Mesenchymal stem cell (in vitro differentiated cells and primary cell): ENCODE results near the gene MED6.

ENCODE experiments used
- DNase-seq: peaks from one replicate; pipeline ENCODE4 v3.0.0-alpha.2; 2013
- H2AFZ ChIP-seq: one replicate; pipeline ENCODE4 v1.6.1; 2013; ENCODE audit warnings: low read depth, mild to moderate bottlenecking, control low read depth, inconsistent platforms, low read length, moderate library complexity
- H2AK5ac ChIP-seq: 2 replicates; pipeline ENCODE4 v1.6.1; 2013; ENCODE audit warnings: low read length, moderate library complexity, mild to moderate bottlenecking, inconsistent platforms; ENCODE audit not compliant: severe bottlenecking
- H2BK120ac ChIP-seq: one replicate; pipeline ENCODE4 v1.6.1; 2013; ENCODE audit warnings: low read depth, mild to moderate bottlenecking, inconsistent platforms, low read length, moderate library complexity
- H2BK12ac ChIP-seq, 2 experiments: one replicate each; pipeline ENCODE4 v1.6.1; 2013; ENCODE audit warnings: inconsistent platforms in 2 of 2, low read length in 2 of 2, mild to moderate bottlenecking in 2 of 2, moderate library complexity in 2 of 2, control low read depth in 1 of 2
- H2BK15ac ChIP-seq: one replicate; pipeline ENCODE4 v1.6.1; 2013; ENCODE audit warnings: mild to moderate bottlenecking, low read depth, inconsistent platforms; ENCODE audit not compliant: poor library complexity, severe bottlenecking
- H2BK5ac ChIP-seq: 2 replicates; pipeline ENCODE4 v1.6.1; 2013; ENCODE audit warnings: low read depth, mild to moderate bottlenecking, low read length, control low read depth, inconsistent platforms; ENCODE audit not compliant: poor library complexity, severe bottlenecking
- H3K14ac ChIP-seq, 2 experiments: one replicate each; pipeline ENCODE4 v1.6.1; 2013; ENCODE audit warnings: inconsistent platforms in 2 of 2, low read length in 2 of 2, control low read depth in 1 of 2, mild to moderate bottlenecking in 1 of 2, moderate library complexity in 1 of 2
- H3K18ac ChIP-seq, 2 experiments: one replicate each; pipeline ENCODE4 v1.6.1; 2013; ENCODE audit warnings: inconsistent platforms in 2 of 2, low read length in 2 of 2, control low read depth in 1 of 2, low read depth in 1 of 2, mild to moderate bottlenecking in 1 of 2
- H3K23ac ChIP-seq, 2 experiments: one replicate each; pipeline ENCODE4 v1.6.1; 2013; ENCODE audit warnings: inconsistent platforms in 2 of 2, low read length in 2 of 2, mild to moderate bottlenecking in 2 of 2, moderate library complexity in 2 of 2, control low read depth in 1 of 2
- H3K27ac ChIP-seq: 2 replicates; pipeline ENCODE4 v1.5.1; 2013; ENCODE audit warnings: mild to moderate bottlenecking, moderate library complexity, low read length, control low read depth, inconsistent platforms; ENCODE audit not compliant: poor library complexity, severe bottlenecking
- H3K27me3 ChIP-seq, 2 experiments: 2 replicates each; pipeline versions ENCODE4 v1.6.1 to v1.7.0; 2013; ENCODE audit warnings: low read length in 2 of 2, mild to moderate bottlenecking in 2 of 2, moderate library complexity in 2 of 2, control low read depth in 1 of 2, inconsistent platforms in 1 of 2; ENCODE audit not compliant: control insufficient read depth in 1 of 2, insufficient read depth in 1 of 2
- H3K36me3 ChIP-seq, 2 experiments: 2 replicates each; pipeline versions ENCODE4 v1.6.1 to v1.7.0; 2013; ENCODE audit warnings: low read length in 2 of 2, control low read depth in 1 of 2, inconsistent platforms in 1 of 2, low read depth in 1 of 2, mild to moderate bottlenecking in 1 of 2; ENCODE audit not compliant: insufficient read depth in 2 of 2, control insufficient read depth in 1 of 2
- H3K4ac ChIP-seq, 2 experiments: one replicate each; pipeline ENCODE4 v1.6.1; 2013; ENCODE audit warnings: inconsistent platforms in 2 of 2, low read length in 2 of 2, mild to moderate bottlenecking in 2 of 2, moderate library complexity in 2 of 2, control low read depth in 1 of 2, low read depth in 1 of 2
- H3K4me1 ChIP-seq: 2 replicates; pipeline ENCODE4 v1.6.1; 2013; ENCODE audit warnings: low read depth, low read length, control low read depth; ENCODE audit not compliant: control insufficient read depth, insufficient read depth
- H3K4me2 ChIP-seq: 2 replicates; pipeline ENCODE4 v1.6.1; 2013; ENCODE audit warnings: low read length, mild to moderate bottlenecking, inconsistent platforms; ENCODE audit not compliant: poor library complexity, severe bottlenecking
- H3K4me3 ChIP-seq, 2 experiments: 2 replicates each; pipeline versions ENCODE4 v1.5.1 to v1.7.0; 2013; ENCODE audit warnings: low read length in 2 of 2, mild to moderate bottlenecking in 2 of 2, control low read depth in 1 of 2, low read depth in 1 of 2; ENCODE audit not compliant: insufficient read depth in 1 of 2
- H3K79me1 ChIP-seq: replicated peaks from 2 replicates; pipeline ENCODE4 v1.6.1; 2013; ENCODE audit warnings: mild to moderate bottlenecking, control low read depth, low read length, inconsistent platforms; ENCODE audit not compliant: poor library complexity, severe bottlenecking
- H3K9ac ChIP-seq: 2 replicates; pipeline ENCODE4 v1.7.0; 2013; ENCODE audit warnings: mild to moderate bottlenecking, low read length, moderate library complexity
- H3K9me3 ChIP-seq: 2 replicates; pipeline ENCODE4 v1.7.0; 2013; ENCODE audit warnings: mild to moderate bottlenecking, low read length; ENCODE audit not compliant: control insufficient read depth
- H4K8ac ChIP-seq: one replicate; pipeline ENCODE4 v1.6.1; 2013; ENCODE audit warnings: inconsistent platforms, mild to moderate bottlenecking, low read length, moderate library complexity
- H4K91ac ChIP-seq: one replicate; pipeline ENCODE4 v1.6.1; 2013; ENCODE audit warnings: mild to moderate bottlenecking, low read length, inconsistent platforms
- WGBS: methylation state at CpG from one replicate; pipeline ENCODE4 v1.1.7; 2013; ENCODE audit warnings: mixed read lengths; 5-methylcytosine and 5-hydroxymethylcytosine counted together

The MED6 gene

DNA sequence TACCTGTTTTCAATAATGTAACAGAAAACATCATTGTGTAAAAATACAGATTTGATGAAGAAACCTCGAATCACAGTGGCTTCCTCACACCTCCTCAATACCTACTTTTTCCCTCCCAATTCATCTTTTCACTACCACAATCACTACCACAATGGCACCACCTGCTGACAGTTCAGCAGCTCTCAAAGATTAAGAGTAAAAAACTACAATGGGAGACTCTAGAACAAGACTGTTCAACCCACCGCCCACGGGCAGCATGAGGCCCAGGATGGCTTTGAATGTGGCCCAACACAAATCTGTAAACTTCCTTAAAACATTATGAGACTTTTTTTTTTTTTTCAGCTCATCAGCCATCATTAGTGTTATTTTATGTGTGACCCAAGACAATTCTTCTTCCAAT lies 15.2 kb downstream of the MED6 start:
- Histone ChIP-seq H3K36me3 (peaks cover 5 to 95% of the 10 kb centered on the region in 2 experiments), H3K4me2 (no peak overlapping the region), H3K4me3 (no peak overlapping the region), H4K91ac (no peak overlapping the region), H3K9me3 (no peaks in the 10 kb centered on the region), H3K4me1 (no peaks in the 10 kb centered on the region), H2AK5ac (no peak overlapping the region), H4K8ac (no peak overlapping the region), H3K14ac (no peak overlapping the region), H2AFZ (no peak overlapping the region), H3K4ac (no peak overlapping the region), H2BK120ac (no peak overlapping the region), H3K27me3 (no peaks in the 10 kb centered on the region), H3K18ac (no peak overlapping the region), H3K79me1 (peaks cover 19% of the 10 kb centered on the region), H2BK15ac (no peak overlapping the region), H2BK12ac (no peak overlapping the region), H2BK5ac (no peak overlapping the region), H3K27ac (no peak overlapping the region), H3K9ac (no peak overlapping the region), H3K23ac (no peak overlapping the region)
- 99% methylated on average over 3 of the region's 3 CpGs for WGBS
- DNase-seq, result no peak

DNA sequence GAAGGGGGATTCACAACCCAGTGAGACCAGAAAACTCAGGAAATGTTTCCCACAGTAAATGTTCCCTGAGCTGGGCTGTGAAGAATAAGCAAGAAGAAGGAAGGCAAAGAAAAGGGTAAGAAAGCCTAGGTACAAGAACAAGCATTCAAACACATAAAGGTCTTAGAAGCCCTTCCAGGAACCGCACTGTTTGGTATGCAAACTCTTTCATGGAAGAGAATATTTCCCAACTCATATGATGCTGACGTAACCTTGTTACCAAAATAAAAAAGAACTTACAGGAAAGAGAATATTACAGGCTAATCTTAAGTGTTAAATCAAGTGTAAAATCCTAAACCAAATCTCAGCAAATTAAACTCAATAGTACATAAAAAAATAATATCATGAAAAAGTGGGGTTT lies 23.6 kb downstream of the MED6 start:
- Histone ChIP-seq H3K27ac (no peak overlapping the region), H2AFZ (no peak overlapping the region), H2BK15ac (no peak overlapping the region), H3K18ac (no peak overlapping the region), H3K4ac (no peak overlapping the region), H2BK120ac (no peak overlapping the region), H3K4me2 (no peak overlapping the region), H2BK12ac (no peak overlapping the region), H4K91ac (no peak overlapping the region), H2AK5ac (no peak overlapping the region), H3K9ac (no peak overlapping the region), H3K4me3 (no peak overlapping the region), H3K36me3 (peaks cover 2 to 57% of the 10 kb centered on the region in 2 experiments), H2BK5ac (no peak overlapping the region), H3K9me3 (no peaks in the 10 kb centered on the region), H3K79me1 (peaks cover 5% of the 10 kb centered on the region), H3K23ac (no peak overlapping the region), H4K8ac (no peak overlapping the region), H3K27me3 (no peaks in the 10 kb centered on the region), H3K4me1 (no peaks in the 10 kb centered on the region), H3K14ac (no peak overlapping the region)
- DNase-seq, result no peak
- WGBS, result no CpG with 5 or more reads among the region's 2 CpGs

DNA sequence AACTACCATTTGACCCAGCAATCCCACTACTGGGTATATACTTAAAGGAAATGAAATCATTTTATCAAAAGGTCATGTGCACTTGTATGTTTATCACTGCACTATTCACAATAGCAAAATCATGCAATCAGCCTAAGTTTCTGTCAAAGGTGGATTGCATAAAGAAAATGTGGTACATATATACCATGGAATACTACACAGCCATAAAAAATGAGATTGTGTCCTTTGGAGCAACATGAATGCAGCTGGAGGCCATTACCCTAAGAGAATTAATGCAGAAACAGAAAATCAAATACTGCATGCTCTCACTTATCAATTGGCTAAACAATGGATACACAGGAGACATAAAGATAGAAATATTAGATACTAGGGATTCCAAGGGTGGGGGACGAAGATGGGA lies 27.4 kb downstream of the MED6 start:
- H2AK5ac ChIP-seq, result no peak overlapping the region
- no peaks in the 10 kb centered on the region for H3K9me3 ChIP-seq
- H3K27ac ChIP-seq, result no peak overlapping the region
- no CpG with 5 or more reads among the region's 1 CpG for WGBS
- no peak for DNase-seq
- no peak overlapping the region for H4K8ac ChIP-seq
- no peak overlapping the region for H2BK5ac ChIP-seq
- no peak overlapping the region for H2BK12ac ChIP-seq
- peaks cover 6% of the 10 kb centered on the region for H3K79me1 ChIP-seq
- no peak overlapping the region for H3K18ac ChIP-seq
- no peak overlapping the region for H2AFZ ChIP-seq
- H3K4ac ChIP-seq, result no peak overlapping the region
- H4K91ac ChIP-seq, result no peak overlapping the region
- no peak overlapping the region for H3K4me2 ChIP-seq
- H2BK120ac ChIP-seq, result no peak overlapping the region
- no peak overlapping the region for H3K4me3 ChIP-seq
- H3K14ac ChIP-seq, result no peak overlapping the region
- H3K27me3 ChIP-seq, result no peaks in the 10 kb centered on the region
- H3K4me1 ChIP-seq, result no peaks in the 10 kb centered on the region
- no peak overlapping the region for H2BK15ac ChIP-seq
- no peak overlapping the region for H3K23ac ChIP-seq
- no peak overlapping the region for H3K9ac ChIP-seq
- H3K36me3 ChIP-seq, result peaks cover 0 to 28% of the 10 kb centered on the region in 2 experiments

DNA sequence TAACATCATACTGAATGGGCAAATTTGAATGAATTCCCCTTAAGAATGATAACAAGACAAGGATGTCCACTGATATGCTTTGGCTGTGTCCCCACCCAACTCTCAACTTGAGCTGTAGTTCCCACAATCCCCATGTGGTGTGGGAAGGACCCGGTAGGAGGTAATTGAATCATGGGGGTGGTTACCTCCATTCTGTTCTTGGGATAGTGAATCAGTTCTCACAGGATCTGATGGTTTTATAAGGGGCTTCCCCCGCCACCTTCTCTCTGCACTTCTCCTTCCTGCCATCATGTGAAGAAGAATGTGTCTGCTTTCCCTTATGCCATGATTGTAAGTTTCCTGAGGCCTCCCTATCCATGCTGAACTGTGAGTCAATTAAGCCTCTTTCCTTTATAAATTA lies 29.3 kb downstream of the MED6 start:
- Histone ChIP-seq H3K27me3 (no peaks in the 10 kb centered on the region), H3K27ac (no peak overlapping the region), H3K9me3 (peaks cover under 1% of the 10 kb centered on the region), H3K4me1 (no peaks in the 10 kb centered on the region), H3K14ac (no peak overlapping the region), H3K23ac (no peak overlapping the region), H2AFZ (no peak overlapping the region), H2BK12ac (no peak overlapping the region), H2AK5ac (no peak overlapping the region), H3K4ac (no peak overlapping the region), H2BK120ac (no peak overlapping the region), H4K91ac (no peak overlapping the region), H3K4me3 (no peak overlapping the region), H3K18ac (no peak overlapping the region), H3K9ac (no peak overlapping the region), H4K8ac (no peak overlapping the region), H2BK15ac (no peak overlapping the region), H3K4me2 (no peak overlapping the region), H3K36me3 (peaks cover 10 to 30% of the 10 kb centered on the region in 2 experiments), H3K79me1 (peaks cover 14% of the 10 kb centered on the region), H2BK5ac (no peak overlapping the region)
- WGBS, result 93% methylated on average over 1 of the region's 2 CpGs
- no peak for DNase-seq
